BJ (cell line): ENCODE measurements around the gene ZNF555. TPM values are rescaled to one million over a fixed set of nuclear protein-coding genes. Genes with fewer than 3 reads are reported as not detected.
"Not testable (repeated sequence)": the region's sequence is repeated elsewhere in the genome, so short reads cannot be mapped to it uniquely, and the experiment has no call there.

Experiments
- CTCF ChIA-PET: fragments of 350-600 bp; formaldehyde crosslinking; extraction: SDS; loops from one replicate; lab custom pipeline; 2021; ENCODE audit warnings: antibody characterized with exemption, inconsistent platforms; lab: Yijun Ruan, JAX
- POLR2A ChIA-PET: fragments of 300-600 bp; sonication (Branson Sonifier 250); formaldehyde crosslinking; extraction: SDS; loops from one replicate; lab custom pipeline; 2021; ENCODE audit warnings: antibody characterized with exemption; lab: Charles Lee
- DNase-seq: peaks from one replicate; pipeline ENCODE4 v3.0.0-alpha.2; 2011; ENCODE audit warnings: low read depth
- H3K27me3 ChIP-seq: 2 replicates; pipeline ENCODE4 v1.6.0; 2011; ENCODE audit warnings: low read length; ENCODE audit not compliant: control insufficient read depth, insufficient read depth
- H3K36me3 ChIP-seq: 2 replicates; pipeline ENCODE4 v1.5.1; 2011; ENCODE audit warnings: low read length; ENCODE audit not compliant: control insufficient read depth, insufficient read depth
- H3K4me3 ChIP-seq: 2 replicates; pipeline ENCODE4 v1.5.1; 2011; ENCODE audit warnings: low read depth, mild to moderate bottlenecking, control low read depth, low read length
- CTCF ChIP-seq: IDR thresholded peaks from 2 replicates; pipeline ENCODE4 v1.5.1; 2011; ENCODE audit warnings: low read depth, mild to moderate bottlenecking, control low read depth, inconsistent platforms, low read length, moderate library complexity; ENCODE audit not compliant: insufficient read depth
- polyA plus RNA-seq: library from polyadenylated mRNA; depleted of rRNA; stranded (reverse); fragments of >200 nt; gene quantifications from 2 replicates; pipeline ENCODE4 v1.2.3, GENCODE V29; 2011; rRNA removed

The ZNF555 gene
- polyA plus RNA-seq, 1 experiment = 3.0 TPM

DNA sequence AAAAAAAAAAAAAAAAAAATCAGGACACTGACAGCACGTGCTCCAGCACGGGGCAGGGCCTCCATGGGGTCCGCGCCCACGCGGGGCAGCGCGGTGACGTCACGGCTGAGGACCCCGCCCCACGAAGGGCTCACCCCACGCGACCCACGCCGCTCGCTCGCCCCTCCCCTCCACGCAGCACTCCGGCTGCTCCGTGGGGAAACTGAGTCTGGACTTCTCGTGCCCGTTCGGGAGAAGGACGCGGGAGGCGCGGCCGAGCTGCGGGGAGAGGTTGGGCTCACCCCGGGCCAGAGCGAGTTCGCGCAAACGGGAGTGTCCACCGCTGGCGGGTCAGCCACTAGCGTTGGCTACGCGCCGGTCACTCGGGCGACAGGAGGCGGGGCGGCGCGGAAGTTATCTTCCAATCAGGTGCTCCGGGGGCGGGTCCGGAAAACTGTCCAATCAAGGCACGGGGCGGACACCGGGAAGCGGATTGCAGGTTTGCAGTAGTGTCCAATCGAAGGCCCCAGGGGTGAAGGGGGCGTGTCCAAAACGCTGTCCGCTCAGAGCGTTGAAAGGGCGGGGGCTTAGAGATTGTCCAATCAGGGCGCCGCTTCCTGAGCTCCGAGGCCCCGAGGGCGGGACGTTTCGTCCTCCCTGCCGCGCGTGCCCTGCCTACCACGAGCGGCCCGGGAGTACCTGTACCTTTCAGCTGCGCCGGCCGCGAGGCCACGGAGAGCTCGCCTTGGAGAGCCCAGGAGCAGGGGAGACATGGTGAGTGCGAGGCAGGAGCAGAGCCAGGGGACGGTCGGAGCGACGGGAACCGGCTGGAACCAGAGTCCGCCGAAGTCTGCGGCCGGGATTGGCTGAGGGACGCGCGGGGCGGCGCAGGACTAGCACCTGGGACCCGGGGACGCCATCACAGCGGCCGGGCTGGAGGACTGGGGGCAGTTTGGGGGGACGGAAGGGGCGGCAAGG, 59.3 kb downstream of the ZNF555 start, which contains the start of gene ZNF57:
ZNF57 (plus strand) TSS at position 633 of the 957 bp plus-strand sequence; CDS start at position 751, 118 bp downstream.
- DNase-seq = peak; percentile 94
- POLR2A ChIA-PET = interaction anchor here (0.6 kb wide), 4 partner anchors 10 to 375 kb away, joined by 3 to 4 read pairs (median 4); partner anchors contain the start of gene ZNF555
- Histone ChIP-seq H3K36me3 (no peaks in the 10 kb centered on the region), H3K4me3 (peak within 1 kb of the TSS; percentile 97), H3K27me3 (no peaks in the 10 kb centered on the region)
- CTCF ChIA-PET = interaction anchor here (0.6 to 1.7 kb wide), 5 partner anchors 12 to 340 kb away, joined by 3 to 6 read pairs (median 3); no protein-coding TSS in a partner anchor
- no peak for TF ChIP-seq CTCF

GRCh38 chr19:2902590-2903218, 61.4 kb downstream of the ZNF555 start:
- no peak for TF ChIP-seq CTCF
- no peaks in the 10 kb centered on the region for H3K27me3 ChIP-seq
- ChIA-PET CTCF (interaction anchor here (1.2 kb wide), 1 partner anchor 48 kb away, joined by 5 read pairs; no protein-coding TSS in a partner anchor), POLR2A (no interaction called here)
- no peak overlapping the region for H3K4me3 ChIP-seq
- H3K36me3 ChIP-seq = no peaks in the 10 kb centered on the region
- no peak for DNase-seq

- H3K4me3 ChIP-seq, CTCF ChIA-PET, H3K36me3 ChIP-seq, POLR2A ChIA-PET, H3K27me3 ChIP-seq, DNase-seq: not testable (repeated sequence)
These were observed 62.1 kb downstream of the ZNF555 start for GRCh38 chr19:2903326-2903725.

- ChIA-PET POLR2A (no interaction called here), CTCF (interaction anchor here (3.0 kb wide), 1 partner anchor 19 kb away, joined by 11 read pairs; no protein-coding TSS in a partner anchor)
- TF ChIP-seq CTCF = no peak
- Histone ChIP-seq H3K27me3 (no peaks in the 10 kb centered on the region), H3K36me3 (no peaks in the 10 kb centered on the region), H3K4me3 (no peak overlapping the region)
- DNase-seq = no peak
These were observed 64.7 kb downstream of the ZNF555 start for GRCh38 chr19:2905918-2906519.

DNA sequence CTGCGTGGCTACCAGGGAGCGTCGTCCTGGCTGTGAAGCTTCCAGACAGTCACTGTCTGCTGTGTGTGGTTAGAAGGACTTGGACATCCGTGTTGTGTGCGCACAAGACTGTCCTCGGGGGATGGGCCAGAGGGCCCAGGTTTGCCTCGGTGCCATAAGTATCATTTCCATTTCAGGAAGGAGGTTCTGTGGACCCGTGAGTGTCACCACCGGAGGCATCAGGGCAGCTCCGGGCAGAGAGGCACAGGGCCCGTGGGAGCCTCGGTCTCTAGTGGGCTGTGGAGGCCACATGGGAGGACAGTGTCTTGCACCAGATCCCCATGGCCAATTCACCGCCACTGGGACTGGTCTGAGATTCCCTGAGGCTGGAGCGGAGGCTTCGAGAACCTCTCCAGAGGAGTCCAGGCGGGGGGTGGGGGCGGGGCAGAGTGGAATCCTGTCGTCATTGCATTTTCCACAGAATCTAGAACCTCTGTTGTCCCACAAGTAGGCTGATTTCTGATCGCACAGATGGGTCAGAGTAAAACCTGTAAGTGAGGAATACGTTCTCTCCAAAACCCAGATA, 65.4 kb downstream of the ZNF555 start:
- CTCF ChIA-PET = interaction anchor here (3.0 kb wide), 1 partner anchor 19 kb away, joined by 11 read pairs; no protein-coding TSS in a partner anchor
- TF ChIP-seq CTCF = no peak
- no peaks in the 10 kb centered on the region for H3K36me3 ChIP-seq
- no peak overlapping the region for H3K4me3 ChIP-seq
- DNase-seq = no peak
- POLR2A ChIA-PET = no interaction called here
- H3K27me3 ChIP-seq = no peaks in the 10 kb centered on the region

Other genes with a start within 250 kb of the ZNF555 start
- 0.20 and 0.22 TPM in 2 replicates for gene GNG7, start 138.8 kb upstream of the ZNF555 start, polyA plus RNA-seq
- 11.1 and 21.4 TPM in 2 replicates for gene DIRAS1, start 120.1 kb upstream of the ZNF555 start, polyA plus RNA-seq
- 51.7 and 67.9 TPM in 2 replicates for gene SLC39A3, start 101.5 kb upstream of the ZNF555 start, polyA plus RNA-seq
- gene SGTA, start 58.2 kb upstream of the ZNF555 start, polyA plus RNA-seq = 45.2 and 88.2 TPM in 2 replicates
- gene THOP1, start 56.0 kb upstream of the ZNF555 start, polyA plus RNA-seq = 43.5 and 71.7 TPM in 2 replicates
- gene ZNF554, start 21.6 kb upstream of the ZNF555 start, polyA plus RNA-seq = 2.1 and 2.2 TPM in 2 replicates
- not detected in 2 replicates for gene ZNF556, start 25.9 kb downstream of the ZNF555 start, polyA plus RNA-seq
- 1.8 and 2.8 TPM in 2 replicates for gene ZNF57, start 59.5 kb downstream of the ZNF555 start, polyA plus RNA-seq
- gene ZNF77, start 103.5 kb downstream of the ZNF555 start, polyA plus RNA-seq = 3.2 and 3.4 TPM in 2 replicates
- gene TLE6, start 136.1 kb downstream of the ZNF555 start, polyA plus RNA-seq = 0.12 and 0.26 TPM in 2 replicates
- gene TLE2, start 187.8 kb downstream of the ZNF555 start, polyA plus RNA-seq = 0.74 and 1.0 TPM in 2 replicates
- 365 and 579 TPM in 2 replicates for gene TLE5, start 221.0 kb downstream of the ZNF555 start, polyA plus RNA-seq